ENCODE data around the gene IMMP2L. TPM values are rescaled to one million over a fixed set of nuclear protein-coding genes. Genes with fewer than 3 reads are reported as not detected.
A peak's percentile ranks its signal among the peaks of the same experiment; 100 is the strongest.

IMMP2L gene
- total and polyA plus RNA-seq, 3 experiments from 2014 or later = 13.7 to 23.5 (median 18.0) TPM

DNA sequence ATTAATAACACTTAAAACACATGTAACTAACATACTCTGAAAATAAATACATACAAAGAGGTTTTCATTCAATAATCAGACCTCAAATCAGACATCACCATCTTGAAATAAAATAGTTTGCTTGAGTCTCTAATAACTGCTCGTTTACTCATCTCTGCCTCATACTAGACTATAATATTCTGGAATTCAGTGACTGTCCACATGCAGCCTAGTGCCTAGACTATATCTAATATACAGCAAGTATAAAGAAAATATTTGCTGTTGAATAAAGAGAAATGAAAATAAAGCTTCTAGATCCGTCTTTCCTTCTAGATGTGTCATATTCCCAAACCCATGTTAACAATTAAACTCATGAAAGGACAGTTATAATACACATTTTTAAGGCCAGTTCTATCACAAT is 707.6 kb downstream of the IMMP2L start:
- Histone ChIP-seq H3K36me3 (ENCODE audit: insufficient read depth, low read length) (no peaks in the 10 kb centered on the region), H3K27ac (ENCODE audit: low read depth, low read length) (no peak overlapping the region), H3K4me1 (ENCODE audit: insufficient read depth, low read length) (no peaks in the 10 kb centered on the region), H3K9me3 (ENCODE audit: low read length) (no peaks in the 10 kb centered on the region), H3K27me3 (ENCODE audit: insufficient read depth, low read length, poor library complexity, severe bottlenecking) (no peaks in the 10 kb centered on the region), H3K4me3 (ENCODE audit: low read length) (no peak overlapping the region)
- Mint-ChIP-seq H3K9me3 (no peaks in the 10 kb centered on the region), H3K4me3 (no peak overlapping the region), H3K36me3 (no peaks in the 10 kb centered on the region), H3K4me1 (no peaks in the 10 kb centered on the region), H3K27ac (no peak overlapping the region), H3K27me3 (no peaks in the 10 kb centered on the region)
- no peak for DNase-seq
- POLR2A ChIA-PET = no interaction called here
- CTCF ChIA-PET = no interaction called here

DNA sequence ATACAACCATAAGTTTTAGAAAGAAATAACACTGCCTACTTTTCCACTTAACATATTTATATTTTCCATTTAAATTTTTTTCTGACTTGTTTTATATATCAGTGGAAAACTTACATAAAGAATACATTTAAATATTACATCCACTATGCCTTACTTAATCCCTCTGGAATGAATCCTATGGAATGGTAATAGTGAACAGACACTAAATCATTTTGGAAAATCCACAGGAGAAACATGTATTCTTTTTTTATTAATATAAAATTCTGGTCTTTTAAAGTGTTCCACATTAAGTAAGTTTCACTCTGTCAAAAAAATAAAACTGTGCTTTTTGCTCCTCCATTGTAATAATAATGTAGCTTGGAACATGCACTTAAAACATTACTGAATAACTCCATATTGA is 708.1 kb downstream of the IMMP2L start:
- H3K27me3 Mint-ChIP-seq = no peaks in the 10 kb centered on the region
- ChIA-PET CTCF (no interaction called here), POLR2A (no interaction called here)
- no peaks in the 10 kb centered on the region for H3K4me1 Mint-ChIP-seq
- no peaks in the 10 kb centered on the region for H3K36me3 Mint-ChIP-seq
- H3K9me3 ChIP-seq (ENCODE audit: low read length) = no peaks in the 10 kb centered on the region
- H3K27me3 ChIP-seq (ENCODE audit: insufficient read depth, low read length, poor library complexity, severe bottlenecking) = no peaks in the 10 kb centered on the region
- no peaks in the 10 kb centered on the region for H3K9me3 Mint-ChIP-seq
- no peak overlapping the region for H3K4me3 Mint-ChIP-seq
- H3K27ac ChIP-seq (ENCODE audit: low read depth, low read length) = no peak overlapping the region
- no peak overlapping the region for H3K27ac Mint-ChIP-seq
- no peaks in the 10 kb centered on the region for H3K4me1 ChIP-seq (ENCODE audit: insufficient read depth, low read length)
- H3K4me3 ChIP-seq (ENCODE audit: low read length) = no peak overlapping the region
- no peak for DNase-seq
- no peaks in the 10 kb centered on the region for H3K36me3 ChIP-seq (ENCODE audit: insufficient read depth, low read length)

DNA sequence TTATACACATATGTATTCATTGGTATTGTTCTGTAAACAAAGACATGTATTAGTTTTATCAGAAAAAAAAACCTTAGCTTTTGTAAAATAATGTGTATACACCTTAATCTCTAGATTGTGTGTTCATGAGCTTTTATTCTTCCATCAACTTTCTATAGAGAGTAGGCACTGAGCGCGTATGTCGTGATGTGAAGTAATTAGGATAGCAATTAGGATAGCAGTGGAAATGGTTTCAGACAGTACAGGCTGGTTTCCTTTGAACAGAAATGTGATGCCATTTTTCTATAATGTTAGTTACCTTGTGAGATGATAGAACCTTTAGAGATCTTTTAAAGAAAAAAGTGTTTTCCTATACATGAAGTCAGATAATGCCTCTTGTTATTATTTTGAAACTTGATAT is 709.0 kb downstream of the IMMP2L start:
- Histone ChIP-seq H3K4me1 (ENCODE audit: insufficient read depth, low read length) (no peaks in the 10 kb centered on the region), H3K27me3 (ENCODE audit: insufficient read depth, low read length, poor library complexity, severe bottlenecking) (no peaks in the 10 kb centered on the region), H3K27ac (ENCODE audit: low read depth, low read length) (no peak overlapping the region), H3K9me3 (ENCODE audit: low read length) (no peaks in the 10 kb centered on the region), H3K4me3 (ENCODE audit: low read length) (no peak overlapping the region), H3K36me3 (ENCODE audit: insufficient read depth, low read length) (no peaks in the 10 kb centered on the region)
- no peak for DNase-seq
- ChIA-PET CTCF (interaction anchor here (0.7 kb wide), 1 partner anchor 20 kb away, joined by 3 read pairs; no protein-coding TSS in a partner anchor), POLR2A (no interaction called here)
- H3K4me1 Mint-ChIP-seq = no peaks in the 10 kb centered on the region
- H3K4me3 Mint-ChIP-seq = no peak overlapping the region
- H3K9me3 Mint-ChIP-seq = no peaks in the 10 kb centered on the region
- no peaks in the 10 kb centered on the region for H3K36me3 Mint-ChIP-seq
- H3K27me3 Mint-ChIP-seq = no peaks in the 10 kb centered on the region
- peak overlapping the region in 1 of 8 donors; percentile 46 for H3K27ac Mint-ChIP-seq

DNA sequence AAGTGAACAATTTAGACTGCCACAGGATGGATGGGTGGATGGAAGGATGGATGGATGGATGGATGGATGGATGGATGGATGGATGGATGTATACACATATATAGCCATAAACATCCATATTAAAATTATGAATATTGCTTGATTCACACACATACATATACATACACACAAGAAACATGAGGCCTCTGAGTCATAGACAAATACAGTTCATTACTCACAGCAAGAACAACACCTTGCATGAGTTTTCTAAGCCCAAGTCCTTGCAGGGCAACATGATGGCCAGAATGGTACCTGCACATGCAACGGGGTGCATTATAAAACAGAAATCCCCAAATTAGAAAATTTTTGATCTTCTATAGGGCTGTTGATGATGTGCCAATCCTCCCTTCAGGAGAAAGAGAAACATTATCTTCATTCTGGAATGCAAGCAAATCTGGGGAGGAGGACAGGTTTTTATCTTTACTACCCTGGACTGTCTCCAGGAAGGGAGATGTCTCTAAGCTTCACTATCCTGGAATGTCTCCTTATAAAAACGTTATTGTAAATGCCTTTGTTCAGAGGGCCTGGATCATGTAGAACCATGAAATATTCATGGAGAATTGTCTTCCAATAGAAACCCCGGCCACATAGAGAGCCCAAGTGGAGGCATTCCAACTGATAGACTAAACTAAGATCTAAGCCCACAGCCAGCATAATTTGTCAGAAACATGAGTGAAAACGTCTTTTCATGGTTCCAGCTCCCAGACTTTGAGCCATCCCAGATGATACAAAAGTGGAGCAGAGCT is 709.9 kb downstream of the IMMP2L start:
- Histone ChIP-seq H3K9me3 (ENCODE audit: low read length) (no peaks in the 10 kb centered on the region), H3K4me3 (ENCODE audit: low read length) (no peak overlapping the region), H3K4me1 (ENCODE audit: insufficient read depth, low read length) (no peaks in the 10 kb centered on the region), H3K36me3 (ENCODE audit: insufficient read depth, low read length) (no peaks in the 10 kb centered on the region), H3K27ac (ENCODE audit: low read depth, low read length) (no peak overlapping the region), H3K27me3 (ENCODE audit: insufficient read depth, low read length, poor library complexity, severe bottlenecking) (no peaks in the 10 kb centered on the region)
- DNase-seq = no peak
- Mint-ChIP-seq H3K36me3 (no peaks in the 10 kb centered on the region), H3K27me3 (no peaks in the 10 kb centered on the region), H3K4me3 (no peak overlapping the region), H3K9me3 (no peaks in the 10 kb centered on the region), H3K4me1 (no peaks in the 10 kb centered on the region), H3K27ac (no peak overlapping the region)
- ChIA-PET POLR2A (no interaction called here), CTCF (no interaction called here)

DNA sequence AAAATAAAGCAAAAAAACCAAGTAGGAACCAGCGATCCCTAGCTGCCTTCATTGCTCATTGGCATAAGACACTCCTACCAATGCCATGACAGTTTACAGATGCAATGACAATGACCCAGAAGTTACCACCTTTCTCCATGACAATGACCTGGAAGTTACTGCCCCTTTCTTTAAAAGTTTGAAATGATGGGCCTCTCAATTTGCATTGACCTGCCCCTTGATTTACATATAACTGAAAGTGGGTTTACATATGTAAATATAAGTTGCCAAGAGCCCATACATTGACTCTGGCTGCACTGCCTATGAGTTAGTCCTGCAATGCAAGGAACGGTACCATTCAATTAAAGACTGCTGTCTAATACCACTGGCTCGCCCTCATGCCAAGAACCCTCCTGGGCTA is 712.1 kb downstream of the IMMP2L start:
- ChIA-PET CTCF (no interaction called here), POLR2A (no interaction called here)
- Histone ChIP-seq H3K36me3 (ENCODE audit: insufficient read depth, low read length) (no peaks in the 10 kb centered on the region), H3K4me1 (ENCODE audit: insufficient read depth, low read length) (no peaks in the 10 kb centered on the region), H3K27me3 (ENCODE audit: insufficient read depth, low read length, poor library complexity, severe bottlenecking) (no peaks in the 10 kb centered on the region), H3K9me3 (ENCODE audit: low read length) (no peaks in the 10 kb centered on the region), H3K4me3 (ENCODE audit: low read length) (no peak overlapping the region), H3K27ac (ENCODE audit: low read depth, low read length) (no peak overlapping the region)
- Mint-ChIP-seq H3K27ac (no peak overlapping the region), H3K9me3 (no peaks in the 10 kb centered on the region), H3K36me3 (no peaks in the 10 kb centered on the region), H3K27me3 (no peaks in the 10 kb centered on the region), H3K4me3 (no peak overlapping the region), H3K4me1 (no peaks in the 10 kb centered on the region)
- DNase-seq = no peak

DNA sequence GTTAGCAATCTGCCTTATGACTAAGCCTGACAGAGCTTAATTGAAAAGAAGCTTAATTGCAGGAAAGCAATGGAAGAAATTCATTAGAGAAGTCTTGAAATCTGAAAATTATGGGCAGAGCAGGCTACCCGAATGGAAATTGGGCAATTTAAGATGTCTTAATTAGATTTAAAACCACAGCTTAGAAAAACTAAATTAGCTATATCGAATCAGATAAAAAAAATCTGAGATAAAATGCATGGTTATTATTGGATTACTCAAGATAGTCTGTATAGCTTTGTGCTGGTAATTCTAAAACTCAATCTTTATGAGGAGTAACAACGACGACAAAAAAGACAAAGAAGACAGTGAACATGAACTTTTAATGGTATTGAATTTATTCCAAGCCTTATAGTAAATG is 719.5 kb downstream of the IMMP2L start:
- no peaks in the 10 kb centered on the region for H3K27me3 ChIP-seq (ENCODE audit: insufficient read depth, low read length, poor library complexity, severe bottlenecking)
- Mint-ChIP-seq H3K36me3 (no peaks in the 10 kb centered on the region), H3K4me1 (no peaks in the 10 kb centered on the region), H3K27me3 (no peaks in the 10 kb centered on the region), H3K4me3 (no peak overlapping the region), H3K9me3 (no peaks in the 10 kb centered on the region), H3K27ac (no peak overlapping the region)
- ChIA-PET CTCF (no interaction called here), POLR2A (no interaction called here)
- H3K4me3 ChIP-seq (ENCODE audit: low read length) = no peak overlapping the region
- no peak for DNase-seq
- H3K36me3 ChIP-seq (ENCODE audit: insufficient read depth, low read length) = no peaks in the 10 kb centered on the region
- H3K9me3 ChIP-seq (ENCODE audit: low read length) = no peaks in the 10 kb centered on the region
- H3K27ac ChIP-seq (ENCODE audit: low read depth, low read length) = no peak overlapping the region
- H3K4me1 ChIP-seq (ENCODE audit: insufficient read depth, low read length) = no peaks in the 10 kb centered on the region

DNA sequence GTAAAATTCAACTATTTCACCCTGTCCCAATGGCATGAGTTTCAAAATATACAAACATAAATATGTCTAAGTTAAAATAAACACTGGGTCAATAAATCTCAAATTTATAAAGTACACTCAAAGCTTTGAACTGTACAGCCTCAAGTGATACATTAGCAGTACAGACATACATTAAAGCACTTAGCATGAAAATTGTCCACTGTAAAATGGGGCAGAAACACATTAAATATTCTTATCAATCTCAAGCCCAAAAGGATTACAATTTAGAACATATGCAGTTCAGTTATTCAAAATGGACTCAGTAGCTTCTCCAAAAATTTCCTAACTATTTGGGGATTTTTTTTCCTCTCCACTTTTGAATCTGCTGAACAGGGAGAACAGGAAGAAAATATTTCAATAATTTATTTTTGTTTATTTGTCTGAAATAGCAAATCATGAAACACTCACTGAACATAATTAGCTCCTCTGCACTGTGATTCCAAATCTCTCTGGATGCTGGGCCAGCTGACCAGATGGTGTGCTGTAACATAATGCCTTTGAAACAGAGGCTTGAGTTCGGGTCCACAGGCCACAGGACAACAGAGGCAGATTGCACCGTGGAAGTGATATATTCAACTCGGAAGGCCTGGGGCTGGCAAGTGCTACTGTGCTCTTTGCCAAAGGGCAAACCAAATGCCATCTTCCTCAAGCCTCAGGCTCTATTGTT is 720.3 kb downstream of the IMMP2L start:
- Histone ChIP-seq H3K27ac (ENCODE audit: low read depth, low read length) (no peak overlapping the region), H3K36me3 (ENCODE audit: insufficient read depth, low read length) (no peaks in the 10 kb centered on the region), H3K27me3 (ENCODE audit: insufficient read depth, low read length, poor library complexity, severe bottlenecking) (no peaks in the 10 kb centered on the region), H3K4me1 (ENCODE audit: insufficient read depth, low read length) (no peaks in the 10 kb centered on the region), H3K9me3 (ENCODE audit: low read length) (no peaks in the 10 kb centered on the region), H3K4me3 (ENCODE audit: low read length) (no peak overlapping the region)
- ChIA-PET CTCF (no interaction called here), POLR2A (no interaction called here)
- Mint-ChIP-seq H3K27ac (peak overlapping the region in 1 of 8 donors; percentile 46), H3K4me3 (no peak overlapping the region), H3K9me3 (no peaks in the 10 kb centered on the region), H3K36me3 (peaks cover 0 to 6% (median 0%) of the 10 kb centered on the region in 3 donors), H3K4me1 (no peaks in the 10 kb centered on the region), H3K27me3 (no peaks in the 10 kb centered on the region)
- no peak for DNase-seq

DNA sequence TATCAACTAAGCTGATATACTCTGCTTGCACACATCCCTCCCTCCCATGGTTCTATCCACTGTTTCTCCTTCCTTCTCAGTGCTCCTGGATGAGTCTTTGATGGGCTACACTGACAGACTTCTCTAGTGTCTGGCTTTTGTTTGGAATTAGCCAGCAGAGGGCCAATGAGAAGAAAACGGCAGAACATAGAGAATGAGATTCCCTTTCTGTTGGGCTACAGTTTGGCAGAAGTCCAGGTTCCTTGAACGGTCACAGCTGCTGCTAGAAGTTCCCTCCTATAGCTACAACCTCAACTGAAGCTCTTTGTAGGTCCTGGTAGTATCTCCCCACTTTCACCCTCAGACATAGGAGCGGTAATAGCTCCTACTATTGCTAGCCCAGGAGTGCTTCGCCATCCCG is 722.4 kb downstream of the IMMP2L start:
- H3K4me1 ChIP-seq (ENCODE audit: insufficient read depth, low read length) = peaks cover 7% of the 10 kb centered on the region
- CTCF ChIA-PET = no interaction called here
- Mint-ChIP-seq H3K27me3 (no peaks in the 10 kb centered on the region), H3K27ac (no peak overlapping the region), H3K36me3 (peaks cover 0 to 16% (median 0%) of the 10 kb centered on the region in 3 donors), H3K4me3 (no peak overlapping the region), H3K9me3 (no peaks in the 10 kb centered on the region), H3K4me1 (peaks cover 6 to 13% (median 10%) of the 10 kb centered on the region in 3 donors)
- POLR2A ChIA-PET = no interaction called here
- no peaks in the 10 kb centered on the region for H3K36me3 ChIP-seq (ENCODE audit: insufficient read depth, low read length)
- no peak for DNase-seq
- no peak overlapping the region for H3K27ac ChIP-seq (ENCODE audit: low read depth, low read length)
- no peak overlapping the region for H3K4me3 ChIP-seq (ENCODE audit: low read length)
- no peaks in the 10 kb centered on the region for H3K9me3 ChIP-seq (ENCODE audit: low read length)
- H3K27me3 ChIP-seq (ENCODE audit: insufficient read depth, low read length, poor library complexity, severe bottlenecking) = no peaks in the 10 kb centered on the region
